Measurements from ENCODE around the gene TKFC.
A peak's percentile ranks its signal among the peaks of the same experiment; 100 is the strongest.
"Not testable (repeated sequence)": the region's sequence is repeated elsewhere in the genome, so short reads cannot be mapped to it uniquely, and the experiment has no call there.

TKFC gene

GRCh38 chr11:61369372-61370348, 36.6 kb downstream of the TKFC start:
- DNase-seq, result no peak

- no peak for DNase-seq
Measured at GRCh38 chr11:61370349-61371005, 37.4 kb downstream of the TKFC start.

GRCh38 chr11:61372659-61373420, 39.8 kb downstream of the TKFC start:
- no peak for DNase-seq

- DNase-seq, result no peak
Measured at GRCh38 chr11:61375761-61376108, 42.7 kb downstream of the TKFC start.

GRCh38 chr11:61377461-61378160, 44.6 kb downstream of the TKFC start:
- DNase-seq, result no peak

GRCh38 chr11:61378713-61379313, 45.8 kb downstream of the TKFC start:
- DNase-seq, result no peak

- no peak for DNase-seq
Measured at GRCh38 chr11:61380884-61381283, 47.9 kb downstream of the TKFC start.

- DNase-seq, result not testable (repeated sequence)
Measured at GRCh38 chr11:61383859-61384258, 50.8 kb downstream of the TKFC start.

- no peak for DNase-seq
Measured at GRCh38 chr11:61384271-61385242, 51.5 kb downstream of the TKFC start.

- no peak for DNase-seq
Measured at GRCh38 chr11:61390161-61390560, 57.1 kb downstream of the TKFC start.

GRCh38 chr11:61392981-61393595, 60.1 kb downstream of the TKFC start:
- peak; percentile 12 for DNase-seq

Measured in NCI-H1092 treated with DMSO at 0.1 percent for 48 hours (cell line).